Right lobe of liver (tissue), 4 donors: ENCODE results near the gene ADH5.

Experiments
- CTCF ChIP-seq, 4 donors: fragments of 200-600 bp in 3 of 4; fragments of 450-650 bp in 1 of 4; IDR thresholded peaks; one replicate each; pipeline versions ENCODE4 v1.5.1 to v1.8.0; 2016 to 2022; ENCODE audit warnings: antibody characterized with exemption in 4 of 4, mild to moderate bottlenecking in 2 of 4
- POLR2A ChIP-seq: fragments of 450-650 bp; IDR thresholded peaks from one replicate; pipeline ENCODE4 v1.6.1; 2017; ENCODE audit warnings: antibody characterized with exemption, mild to moderate bottlenecking
- donor health status: DM: no; HTN: no; CAD: no.
- donor health status: DM: no; HTN: no; CAD: no.
- donor health status: DM: no; HTN: yes; CAD: no.

DNA sequence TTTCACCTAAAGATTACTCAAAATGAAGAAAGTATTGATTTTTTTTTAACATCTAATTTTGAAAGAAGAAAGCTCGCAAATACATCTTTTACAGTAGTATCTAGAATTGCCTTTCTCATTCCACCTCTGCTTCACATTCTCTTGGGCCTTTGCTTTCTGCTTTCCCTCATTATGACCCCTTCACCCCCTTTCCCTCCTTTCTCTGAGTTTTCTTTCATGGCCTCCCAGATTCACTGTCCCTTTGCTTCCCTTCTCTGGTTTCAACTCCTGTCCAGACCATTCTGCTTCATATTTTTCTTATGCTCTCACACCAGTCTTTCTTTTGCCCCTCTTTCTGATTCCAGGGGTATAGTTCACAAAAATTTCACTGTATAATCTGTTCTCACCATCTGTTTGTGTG is 29.0 kb downstream of the ADH5 start:
- no peak for TF ChIP-seq CTCF (IDR thresholded peaks at IDR 0.05)
- no peak for TF ChIP-seq POLR2A
